GM19397 (cell line): ENCODE data around the gene OBP2A.

Experiments
- ATAC-seq: cut with Tn5 transposase; IDR thresholded peaks from one replicate; pipeline ENCODE4 v1.9.1; 2021; ENCODE audit warnings: mild to moderate bottlenecking, moderate library complexity; ENCODE audit not compliant: unreplicated experiment

The OBP2A gene

GRCh38 chr9:135575995-135576631 is 30.2 kb downstream of the OBP2A start:
- ATAC-seq: no peak

GRCh38 chr9:135577256-135577655 is 31.3 kb downstream of the OBP2A start:
- ATAC-seq: no peak

GRCh38 chr9:135579356-135579755 is 33.4 kb downstream of the OBP2A start:
- no peak for ATAC-seq

- no peak for ATAC-seq
Observed at GRCh38 chr9:135579889-135580660, 34.1 kb downstream of the OBP2A start.

- no peak for ATAC-seq
Observed at GRCh38 chr9:135580664-135581380, 34.9 kb downstream of the OBP2A start.

- ATAC-seq: no peak
Observed at GRCh38 chr9:135581636-135582426, 35.9 kb downstream of the OBP2A start.

- ATAC-seq: no peak
Observed at GRCh38 chr9:135582541-135582940, 36.6 kb downstream of the OBP2A start.

- no peak for ATAC-seq
Observed at GRCh38 chr9:135582966-135583687, 37.2 kb downstream of the OBP2A start.

GRCh38 chr9:135583688-135584011 is 37.7 kb downstream of the OBP2A start:
- no peak for ATAC-seq

- ATAC-seq: no peak
Observed at GRCh38 chr9:135584371-135584770, 38.4 kb downstream of the OBP2A start.

GRCh38 chr9:135584934-135585333 is 39.0 kb downstream of the OBP2A start:
- ATAC-seq: no peak

GRCh38 chr9:135586601-135587109 is 40.7 kb downstream of the OBP2A start:
- ATAC-seq: no peak

- no peak for ATAC-seq
Observed at GRCh38 chr9:135587658-135588057, 41.7 kb downstream of the OBP2A start.

- no peak for ATAC-seq
Observed at GRCh38 chr9:135588371-135588770, 42.4 kb downstream of the OBP2A start.

- no peak for ATAC-seq
Observed at GRCh38 chr9:135588886-135589595, 43.1 kb downstream of the OBP2A start.

GRCh38 chr9:135589596-135590485 is 43.9 kb downstream of the OBP2A start:
- ATAC-seq: no peak

- no peak for ATAC-seq
Observed at GRCh38 chr9:135590486-135591079, 44.7 kb downstream of the OBP2A start.
